ENCODE results near the gene AHRR.

AHRR gene

GRCh38 chr5:310941-311434 is 10.5 kb upstream of the AHRR start:
- in situ Hi-C loops (cut with HindIII; ENCODE audit: low sequenced_read_pairs): no loop called here
- no peak for DNase-seq (ENCODE audit: low read depth)
- TF ChIP-seq CTCF (IDR thresholded peaks at IDR 0.05; ENCODE audit: low read depth, low read length, missing control alignments): no peak
- no peak overlapping the region for H3K4me3 ChIP-seq (ENCODE audit: low read depth, low read length)

- no peak for TF ChIP-seq CTCF (IDR thresholded peaks at IDR 0.05; ENCODE audit: low read depth, low read length, missing control alignments)
- DNase-seq (ENCODE audit: low read depth): no peak
- no peak overlapping the region for H3K4me3 ChIP-seq (ENCODE audit: low read depth, low read length)
- in situ Hi-C loops (cut with HindIII; ENCODE audit: low sequenced_read_pairs): no loop called here
Measured at GRCh38 chr5:311963-312362, 9.6 kb upstream of the AHRR start.

- TF ChIP-seq CTCF (IDR thresholded peaks at IDR 0.05; ENCODE audit: low read depth, low read length, missing control alignments): no peak
- no peak for DNase-seq (ENCODE audit: low read depth)
- in situ Hi-C loops (cut with HindIII; ENCODE audit: low sequenced_read_pairs): no loop called here
- no peak overlapping the region for H3K4me3 ChIP-seq (ENCODE audit: low read depth, low read length)
Measured at GRCh38 chr5:312845-313244, 8.7 kb upstream of the AHRR start.

- no peak overlapping the region for H3K4me3 ChIP-seq (ENCODE audit: low read depth, low read length)
- no peak for TF ChIP-seq CTCF (IDR thresholded peaks at IDR 0.05; ENCODE audit: low read depth, low read length, missing control alignments)
- no peak for DNase-seq (ENCODE audit: low read depth)
- in situ Hi-C loops (cut with HindIII; ENCODE audit: low sequenced_read_pairs): no loop called here
Measured at GRCh38 chr5:313265-313664, 8.2 kb upstream of the AHRR start.

- no peak for DNase-seq (ENCODE audit: low read depth)
- H3K4me3 ChIP-seq (ENCODE audit: low read depth, low read length): no peak overlapping the region
- TF ChIP-seq CTCF (IDR thresholded peaks at IDR 0.05; ENCODE audit: low read depth, low read length, missing control alignments): no peak
- in situ Hi-C loops (cut with HindIII; ENCODE audit: low sequenced_read_pairs): no loop called here
Measured at GRCh38 chr5:313806-314376, 7.6 kb upstream of the AHRR start.

- DNase-seq (ENCODE audit: low read depth): no peak
- in situ Hi-C loops (cut with HindIII; ENCODE audit: low sequenced_read_pairs): no loop called here
- H3K4me3 ChIP-seq (ENCODE audit: low read depth, low read length): no peak overlapping the region
- TF ChIP-seq CTCF (IDR thresholded peaks at IDR 0.05; ENCODE audit: low read depth, low read length, missing control alignments): no peak
Measured at GRCh38 chr5:314676-315487, 6.6 kb upstream of the AHRR start.
